HG03378 (cell line): Measurements from ENCODE around the gene PTPRK.
"Not testable (repeated sequence)": the region's sequence is repeated elsewhere in the genome, so short reads cannot be mapped to it uniquely, and the experiment has no call there.

Experiments used
- ATAC-seq: cut with Tn5 transposase; IDR thresholded peaks from one replicate; pipeline ENCODE4 v1.9.1; 2021; ENCODE audit warnings: mild to moderate bottlenecking, moderate library complexity; ENCODE audit not compliant: unreplicated experiment

The PTPRK gene

GRCh38 chr6:128491610-128492206, 28.7 kb downstream of the PTPRK start:
- ATAC-seq: peak; percentile 42

DNA sequence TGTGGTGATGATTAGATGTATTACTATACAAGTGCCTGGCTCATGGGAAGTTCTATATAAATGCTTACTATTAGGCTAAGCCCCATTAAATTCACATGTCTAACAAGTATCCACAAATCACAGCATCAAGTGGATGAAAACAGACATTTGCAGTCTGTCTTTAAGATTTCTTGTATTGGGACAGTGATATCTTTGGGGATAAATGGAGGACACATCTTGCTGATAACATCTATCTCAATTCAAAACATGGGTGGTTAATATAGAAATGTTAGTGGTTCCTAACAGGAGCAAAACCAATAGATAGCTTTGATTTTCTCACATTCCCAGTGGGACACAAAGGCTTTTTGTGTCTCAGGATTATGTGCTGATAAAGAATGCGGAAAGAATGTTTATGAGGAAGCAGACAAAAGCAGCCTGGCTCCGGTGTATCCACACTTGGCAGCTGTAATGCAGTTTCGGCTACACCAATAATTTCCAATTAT, 29.3 kb downstream of the PTPRK start:
- no peak for ATAC-seq

DNA sequence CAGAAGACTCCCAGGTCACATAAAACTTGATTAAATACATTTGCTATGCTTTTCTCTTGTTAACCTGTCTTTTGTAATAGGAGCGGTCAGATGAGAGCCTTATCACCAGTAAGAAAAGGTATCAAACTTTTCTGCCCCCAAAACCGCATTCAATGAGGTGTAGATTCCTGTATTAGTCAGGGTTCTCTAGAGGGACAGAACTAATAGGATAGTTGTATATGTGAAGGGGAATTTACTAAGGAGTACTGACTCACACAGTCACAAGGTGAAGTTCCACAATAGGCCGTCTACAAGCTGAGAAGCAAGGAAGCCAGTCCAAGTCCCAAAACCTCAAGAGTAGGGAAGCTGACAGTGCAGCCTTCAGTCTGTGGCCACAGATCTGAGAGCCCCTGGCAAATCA, 32.7 kb downstream of the PTPRK start:
- ATAC-seq: no peak

- no peak for ATAC-seq
Observed at GRCh38 chr6:128487055-128487454, 33.3 kb downstream of the PTPRK start.

- ATAC-seq: not testable (repeated sequence)
Observed at GRCh38 chr6:128486580-128486979, 33.8 kb downstream of the PTPRK start.

DNA sequence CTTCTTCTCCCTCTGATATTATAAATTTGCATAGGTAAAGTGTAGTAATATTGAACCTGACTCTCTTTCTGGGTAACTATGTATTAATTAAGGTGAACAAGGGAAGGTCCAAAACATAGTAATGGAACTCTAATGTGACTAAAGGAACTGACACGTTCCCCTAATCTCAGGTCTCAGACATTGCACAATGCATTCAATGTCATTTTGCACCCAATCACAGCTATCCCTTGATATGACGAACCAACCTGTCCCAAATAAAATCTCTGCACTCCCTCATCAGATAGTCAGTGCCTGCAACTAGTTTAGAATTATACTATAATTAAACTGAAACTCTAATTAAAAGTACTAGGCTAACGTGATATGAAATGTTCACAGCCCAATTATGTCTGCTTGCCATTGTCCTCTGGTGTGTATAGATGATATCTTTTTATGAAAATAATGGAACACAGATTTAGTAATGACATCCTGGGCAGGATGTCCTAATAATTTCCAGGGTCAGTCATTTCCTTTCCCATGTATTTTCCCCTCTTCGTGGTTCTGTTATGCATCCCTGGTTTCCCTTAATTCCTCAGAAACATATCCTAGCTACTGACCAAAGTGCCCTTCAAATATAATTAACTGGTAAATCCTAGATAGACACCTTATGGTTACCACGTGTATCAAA, 36.8 kb downstream of the PTPRK start:
- no peak for ATAC-seq

GRCh38 chr6:128482642-128483041, 37.8 kb downstream of the PTPRK start:
- no peak for ATAC-seq

- ATAC-seq: no peak
Observed at GRCh38 chr6:128479991-128480390, 40.4 kb downstream of the PTPRK start.

DNA sequence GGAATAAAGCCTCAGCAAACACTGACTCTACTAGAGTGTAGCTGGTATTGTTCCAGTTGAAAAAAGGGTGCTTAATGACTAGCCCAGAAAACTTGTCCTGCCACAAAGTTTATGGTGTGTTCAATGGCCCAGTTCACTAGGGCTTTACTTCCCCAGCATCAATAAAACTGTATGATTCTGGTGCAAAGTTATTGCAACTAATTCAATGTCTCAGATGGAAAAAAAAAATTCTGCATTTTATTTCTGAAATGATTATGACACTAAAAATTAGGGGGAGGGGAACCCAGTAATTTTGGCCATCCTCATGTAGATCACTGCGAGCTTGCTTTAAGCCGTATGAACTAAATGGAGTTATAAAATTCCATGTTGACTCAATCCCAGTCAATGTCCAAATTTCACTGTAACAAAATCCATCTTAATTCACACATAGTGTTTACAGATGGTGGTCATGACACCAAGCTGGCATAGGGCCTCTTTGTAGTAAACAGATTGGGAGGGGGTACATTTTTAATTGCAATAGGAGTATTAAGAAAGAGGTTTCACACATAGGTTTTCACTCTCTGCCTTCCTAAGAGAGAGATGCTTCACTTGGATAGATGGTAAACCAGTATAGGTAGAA, 41.2 kb downstream of the PTPRK start:
- no peak for ATAC-seq

GRCh38 chr6:128478230-128479047, 42.0 kb downstream of the PTPRK start:
- no peak for ATAC-seq

- ATAC-seq: no peak
Observed at GRCh38 chr6:128474933-128475332, 45.5 kb downstream of the PTPRK start.

- ATAC-seq: no peak
Observed at GRCh38 chr6:128474481-128474880, 45.9 kb downstream of the PTPRK start.

DNA sequence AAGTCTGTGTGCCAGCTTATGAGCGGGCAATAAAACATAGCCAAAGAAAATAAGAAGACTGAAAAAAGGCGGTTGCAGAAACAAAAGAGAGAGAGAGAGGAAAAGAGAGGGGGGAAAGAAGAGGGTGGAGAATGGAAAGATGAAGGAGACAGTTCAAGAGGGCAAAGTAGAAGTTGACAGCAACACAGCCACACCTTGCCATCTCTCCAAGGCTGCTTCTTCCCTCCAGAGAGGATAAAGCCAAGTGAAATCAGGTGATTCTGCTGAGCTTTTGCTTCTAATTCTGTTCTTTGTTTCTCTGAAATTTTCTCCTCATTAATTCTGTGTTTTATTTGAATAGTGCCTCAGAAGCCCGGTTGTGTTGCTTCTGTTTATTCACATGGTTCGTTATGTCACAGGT, 48.5 kb downstream of the PTPRK start:
- ATAC-seq: no peak

DNA sequence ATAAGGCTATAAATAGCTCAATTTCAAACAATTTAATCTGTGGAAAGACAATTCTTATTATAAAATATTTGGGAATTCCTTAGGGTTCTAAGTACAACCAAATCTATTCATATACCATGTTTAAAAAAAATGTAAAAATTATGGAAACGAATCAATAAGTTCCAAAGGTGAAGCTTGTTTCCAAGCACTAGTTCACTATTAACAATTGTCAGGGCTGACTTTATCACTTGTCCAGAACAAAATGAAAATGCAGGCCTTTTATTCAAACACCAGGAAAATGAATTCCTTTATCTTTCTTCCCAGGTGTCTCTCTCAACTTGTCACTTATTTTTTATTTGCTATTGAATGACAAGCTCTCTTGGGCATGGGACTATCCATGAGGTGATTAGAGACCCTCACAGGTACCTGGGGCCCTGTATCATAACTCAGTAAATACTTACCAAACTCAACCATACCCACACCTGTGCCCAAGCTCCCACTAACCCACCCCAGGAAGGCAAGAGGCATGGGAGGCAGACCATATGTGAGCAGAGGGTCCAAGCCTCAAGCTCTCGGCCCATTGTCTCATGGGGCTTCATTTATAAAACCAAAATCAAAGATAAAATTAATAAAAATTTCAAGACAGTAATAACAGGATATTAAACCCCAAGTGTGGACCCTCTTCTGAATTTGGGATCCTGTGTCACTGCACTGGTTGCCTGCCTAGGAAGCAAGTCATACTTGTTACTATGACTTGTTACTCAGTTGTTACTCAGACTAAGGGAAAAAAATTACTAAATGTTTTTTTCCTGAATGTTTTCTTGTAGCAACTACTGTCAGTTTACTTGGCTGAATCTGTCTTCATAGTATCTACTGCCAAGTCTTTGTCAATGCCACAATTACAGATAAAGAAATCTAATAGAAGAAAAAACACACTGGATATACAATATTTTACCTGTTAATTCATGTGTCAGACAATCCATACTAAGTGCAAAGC, 54.7 kb downstream of the PTPRK start:
- no peak for ATAC-seq

GRCh38 chr6:128464790-128465189, 55.6 kb downstream of the PTPRK start:
- ATAC-seq: no peak

- ATAC-seq: no peak
Observed at GRCh38 chr6:128463942-128464341, 56.5 kb downstream of the PTPRK start.

- no peak for ATAC-seq
Observed at GRCh38 chr6:128461501-128461900, 58.9 kb downstream of the PTPRK start.

DNA sequence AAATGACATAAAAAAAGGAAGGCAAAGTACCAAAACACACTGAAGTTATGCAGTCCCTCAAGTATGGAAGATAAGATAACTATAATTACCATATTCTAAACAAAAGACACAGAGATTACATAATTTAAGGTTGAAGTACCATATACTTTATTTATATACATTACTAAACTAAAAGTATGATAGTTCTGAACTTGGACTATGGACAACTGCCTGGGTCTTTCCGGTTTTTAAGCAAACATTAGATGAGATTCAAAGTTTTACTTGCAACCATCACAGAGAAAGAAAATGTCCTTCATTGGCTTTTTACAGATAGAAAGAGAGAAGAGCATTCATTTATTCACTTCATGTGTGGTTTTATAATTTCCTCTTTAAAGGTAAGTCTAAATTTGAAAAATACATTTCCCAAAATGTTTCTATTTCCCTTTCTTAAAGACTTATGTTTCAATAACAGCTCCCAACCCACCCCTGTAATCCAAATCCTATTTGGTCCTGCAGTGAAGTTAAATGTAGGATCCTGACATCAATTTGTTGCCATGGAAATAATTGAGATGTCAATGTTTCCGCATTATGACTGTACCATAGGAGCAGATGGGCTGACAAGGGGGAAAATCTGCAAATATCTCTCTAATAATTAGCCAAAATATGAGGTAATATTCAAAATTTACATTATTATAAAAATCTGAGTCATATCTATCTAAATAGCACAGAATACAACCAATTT, 63.7 kb downstream of the PTPRK start:
- no peak for ATAC-seq

DNA sequence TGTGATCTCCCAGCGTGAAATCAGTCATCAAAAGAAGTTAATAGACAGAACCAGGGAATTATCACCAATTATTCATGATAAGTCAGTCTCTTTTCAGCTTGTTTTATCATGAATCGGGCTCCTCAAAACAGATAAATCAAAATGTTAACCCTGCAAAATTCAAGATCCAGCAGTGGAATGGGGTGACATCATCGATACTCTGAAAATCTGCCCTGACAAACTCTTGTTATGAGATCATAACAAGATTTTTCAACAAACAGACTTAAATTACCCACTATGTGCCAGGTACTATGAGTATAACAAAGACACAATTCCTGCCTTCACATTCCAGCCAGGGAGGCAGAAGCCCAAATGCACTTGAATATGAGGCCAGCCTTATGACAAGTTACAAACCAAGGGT, 64.4 kb downstream of the PTPRK start:
- no peak for ATAC-seq

GRCh38 chr6:128452713-128453112, 67.7 kb downstream of the PTPRK start:
- no peak for ATAC-seq
